Measurements from ENCODE around the gene DAGLA. TPM values are rescaled to one million over a fixed set of nuclear protein-coding genes. Genes with fewer than 3 reads are reported as not detected.
A peak's percentile ranks its signal among the peaks of the same experiment; 100 is the strongest.
"Not testable (repeated sequence)": the region's sequence is repeated elsewhere in the genome, so short reads cannot be mapped to it uniquely, and the experiment has no call there.

Gene DAGLA
- total and polyA plus RNA-seq, 2 of the 13 experiments (the other 11 are each of a cell fraction or from before 2014, with no cell fraction given): 2.6 to 3.9 TPM

DNA sequence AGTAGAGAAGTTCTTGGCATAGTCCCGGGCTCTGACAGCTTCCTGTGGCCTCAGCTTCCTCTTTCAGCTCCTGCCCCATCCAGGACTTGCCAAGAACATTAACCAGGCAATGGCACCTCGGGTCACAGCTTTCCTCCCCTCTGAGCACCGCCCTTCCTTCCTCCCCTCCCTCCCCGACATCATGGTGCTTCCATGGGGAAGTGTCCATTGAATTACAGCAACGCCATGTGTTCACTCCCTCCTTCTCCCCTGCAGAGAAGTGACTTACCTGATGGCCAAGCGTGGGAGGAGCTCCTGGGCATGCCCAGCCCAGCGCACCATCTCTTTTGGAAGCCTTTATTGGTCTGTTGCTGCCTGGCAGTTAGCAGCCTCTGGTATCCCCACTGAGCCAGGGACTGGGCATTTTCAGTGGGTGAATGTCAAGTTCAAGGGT lies 25.8 kb upstream of the DAGLA start (continued):
- TF ChIP-seq, protein P1, sequence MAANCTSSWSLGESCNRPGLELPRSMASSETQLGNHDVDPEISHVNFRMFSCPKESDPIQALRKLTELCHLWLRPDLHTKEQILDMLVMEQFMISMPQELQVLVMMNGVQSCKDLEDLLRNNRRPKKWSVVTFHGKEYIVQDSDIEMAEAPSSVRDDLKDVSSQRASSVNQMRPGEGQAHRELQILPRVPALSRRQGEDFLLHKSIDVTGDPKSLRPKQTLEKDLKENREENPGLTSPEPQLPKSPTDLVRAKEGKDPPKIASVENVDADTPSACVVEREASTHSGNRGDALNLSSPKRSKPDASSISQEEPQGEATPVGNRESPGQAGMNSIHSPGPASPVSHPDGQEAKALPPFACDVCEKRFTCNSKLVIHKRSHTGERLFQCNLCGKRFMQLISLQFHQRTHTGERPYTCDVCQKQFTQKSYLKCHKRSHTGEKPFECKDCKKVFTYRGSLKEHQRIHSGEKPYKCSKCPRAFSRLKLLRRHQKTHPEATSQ (CRISPR knock-in tag; IDR thresholded peaks at IDR 0.05; ENCODE audit: borderline replicate concordance): no peak
- TF ChIP-seq, protein P2, sequence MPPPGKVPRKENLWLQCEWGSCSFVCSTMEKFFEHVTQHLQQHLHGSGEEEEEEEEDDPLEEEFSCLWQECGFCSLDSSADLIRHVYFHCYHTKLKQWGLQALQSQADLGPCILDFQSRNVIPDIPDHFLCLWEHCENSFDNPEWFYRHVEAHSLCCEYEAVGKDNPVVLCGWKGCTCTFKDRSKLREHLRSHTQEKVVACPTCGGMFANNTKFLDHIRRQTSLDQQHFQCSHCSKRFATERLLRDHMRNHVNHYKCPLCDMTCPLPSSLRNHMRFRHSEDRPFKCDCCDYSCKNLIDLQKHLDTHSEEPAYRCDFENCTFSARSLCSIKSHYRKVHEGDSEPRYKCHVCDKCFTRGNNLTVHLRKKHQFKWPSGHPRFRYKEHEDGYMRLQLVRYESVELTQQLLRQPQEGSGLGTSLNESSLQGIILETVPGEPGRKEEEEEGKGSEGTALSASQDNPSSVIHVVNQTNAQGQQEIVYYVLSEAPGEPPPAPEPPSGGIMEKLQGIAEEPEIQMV (CRISPR knock-in tag; IDR thresholded peaks at IDR 0.05; ENCODE audit: low read depth): no peak
- no peak for TF ChIP-seq NCOA1 (CRISPR knock-in tag; IDR thresholded peaks at IDR 0.05)
- TF ChIP-seq, protein P3, sequence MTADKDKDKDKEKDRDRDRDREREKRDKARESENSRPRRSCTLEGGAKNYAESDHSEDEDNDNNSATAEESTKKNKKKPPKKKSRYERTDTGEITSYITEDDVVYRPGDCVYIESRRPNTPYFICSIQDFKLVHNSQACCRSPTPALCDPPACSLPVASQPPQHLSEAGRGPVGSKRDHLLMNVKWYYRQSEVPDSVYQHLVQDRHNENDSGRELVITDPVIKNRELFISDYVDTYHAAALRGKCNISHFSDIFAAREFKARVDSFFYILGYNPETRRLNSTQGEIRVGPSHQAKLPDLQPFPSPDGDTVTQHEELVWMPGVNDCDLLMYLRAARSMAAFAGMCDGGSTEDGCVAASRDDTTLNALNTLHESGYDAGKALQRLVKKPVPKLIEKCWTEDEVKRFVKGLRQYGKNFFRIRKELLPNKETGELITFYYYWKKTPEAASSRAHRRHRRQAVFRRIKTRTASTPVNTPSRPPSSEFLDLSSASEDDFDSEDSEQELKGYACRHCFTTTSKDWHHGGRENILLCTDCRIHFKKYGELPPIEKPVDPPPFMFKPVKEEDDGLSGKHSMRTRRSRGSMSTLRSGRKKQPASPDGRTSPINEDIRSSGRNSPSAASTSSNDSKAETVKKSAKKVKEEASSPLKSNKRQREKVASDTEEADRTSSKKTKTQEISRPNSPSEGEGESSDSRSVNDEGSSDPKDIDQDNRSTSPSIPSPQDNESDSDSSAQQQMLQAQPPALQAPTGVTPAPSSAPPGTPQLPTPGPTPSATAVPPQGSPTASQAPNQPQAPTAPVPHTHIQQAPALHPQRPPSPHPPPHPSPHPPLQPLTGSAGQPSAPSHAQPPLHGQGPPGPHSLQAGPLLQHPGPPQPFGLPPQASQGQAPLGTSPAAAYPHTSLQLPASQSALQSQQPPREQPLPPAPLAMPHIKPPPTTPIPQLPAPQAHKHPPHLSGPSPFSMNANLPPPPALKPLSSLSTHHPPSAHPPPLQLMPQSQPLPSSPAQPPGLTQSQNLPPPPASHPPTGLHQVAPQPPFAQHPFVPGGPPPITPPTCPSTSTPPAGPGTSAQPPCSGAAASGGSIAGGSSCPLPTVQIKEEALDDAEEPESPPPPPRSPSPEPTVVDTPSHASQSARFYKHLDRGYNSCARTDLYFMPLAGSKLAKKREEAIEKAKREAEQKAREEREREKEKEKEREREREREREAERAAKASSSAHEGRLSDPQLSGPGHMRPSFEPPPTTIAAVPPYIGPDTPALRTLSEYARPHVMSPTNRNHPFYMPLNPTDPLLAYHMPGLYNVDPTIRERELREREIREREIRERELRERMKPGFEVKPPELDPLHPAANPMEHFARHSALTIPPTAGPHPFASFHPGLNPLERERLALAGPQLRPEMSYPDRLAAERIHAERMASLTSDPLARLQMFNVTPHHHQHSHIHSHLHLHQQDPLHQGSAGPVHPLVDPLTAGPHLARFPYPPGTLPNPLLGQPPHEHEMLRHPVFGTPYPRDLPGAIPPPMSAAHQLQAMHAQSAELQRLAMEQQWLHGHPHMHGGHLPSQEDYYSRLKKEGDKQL (CRISPR knock-in tag; IDR thresholded peaks at IDR 0.05; ENCODE audit: low read depth): no peak
- no peak for TF ChIP-seq RARA (CRISPR knock-in tag; IDR thresholded peaks at IDR 0.05)
- TF ChIP-seq NR2F2 (IDR thresholded peaks at IDR 0.05; ENCODE audit: borderline replicate concordance, low read depth): no peak
- TF ChIP-seq TAF1 (CRISPR knock-in tag; IDR thresholded peaks at IDR 0.05): no peak
- TF ChIP-seq, protein P4, sequence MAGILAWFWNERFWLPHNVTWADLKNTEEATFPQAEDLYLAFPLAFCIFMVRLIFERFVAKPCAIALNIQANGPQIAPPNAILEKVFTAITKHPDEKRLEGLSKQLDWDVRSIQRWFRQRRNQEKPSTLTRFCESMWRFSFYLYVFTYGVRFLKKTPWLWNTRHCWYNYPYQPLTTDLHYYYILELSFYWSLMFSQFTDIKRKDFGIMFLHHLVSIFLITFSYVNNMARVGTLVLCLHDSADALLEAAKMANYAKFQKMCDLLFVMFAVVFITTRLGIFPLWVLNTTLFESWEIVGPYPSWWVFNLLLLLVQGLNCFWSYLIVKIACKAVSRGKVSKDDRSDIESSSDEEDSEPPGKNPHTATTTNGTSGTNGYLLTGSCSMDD (CRISPR knock-in tag; IDR thresholded peaks at IDR 0.05): no peak
- TF ChIP-seq, protein P5, sequence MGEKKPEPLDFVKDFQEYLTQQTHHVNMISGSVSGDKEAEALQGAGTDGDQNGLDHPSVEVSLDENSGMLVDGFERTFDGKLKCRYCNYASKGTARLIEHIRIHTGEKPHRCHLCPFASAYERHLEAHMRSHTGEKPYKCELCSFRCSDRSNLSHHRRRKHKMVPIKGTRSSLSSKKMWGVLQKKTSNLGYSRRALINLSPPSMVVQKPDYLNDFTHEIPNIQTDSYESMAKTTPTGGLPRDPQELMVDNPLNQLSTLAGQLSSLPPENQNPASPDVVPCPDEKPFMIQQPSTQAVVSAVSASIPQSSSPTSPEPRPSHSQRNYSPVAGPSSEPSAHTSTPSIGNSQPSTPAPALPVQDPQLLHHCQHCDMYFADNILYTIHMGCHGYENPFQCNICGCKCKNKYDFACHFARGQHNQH (CRISPR knock-in tag; IDR thresholded peaks at IDR 0.05): no peak

DNA sequence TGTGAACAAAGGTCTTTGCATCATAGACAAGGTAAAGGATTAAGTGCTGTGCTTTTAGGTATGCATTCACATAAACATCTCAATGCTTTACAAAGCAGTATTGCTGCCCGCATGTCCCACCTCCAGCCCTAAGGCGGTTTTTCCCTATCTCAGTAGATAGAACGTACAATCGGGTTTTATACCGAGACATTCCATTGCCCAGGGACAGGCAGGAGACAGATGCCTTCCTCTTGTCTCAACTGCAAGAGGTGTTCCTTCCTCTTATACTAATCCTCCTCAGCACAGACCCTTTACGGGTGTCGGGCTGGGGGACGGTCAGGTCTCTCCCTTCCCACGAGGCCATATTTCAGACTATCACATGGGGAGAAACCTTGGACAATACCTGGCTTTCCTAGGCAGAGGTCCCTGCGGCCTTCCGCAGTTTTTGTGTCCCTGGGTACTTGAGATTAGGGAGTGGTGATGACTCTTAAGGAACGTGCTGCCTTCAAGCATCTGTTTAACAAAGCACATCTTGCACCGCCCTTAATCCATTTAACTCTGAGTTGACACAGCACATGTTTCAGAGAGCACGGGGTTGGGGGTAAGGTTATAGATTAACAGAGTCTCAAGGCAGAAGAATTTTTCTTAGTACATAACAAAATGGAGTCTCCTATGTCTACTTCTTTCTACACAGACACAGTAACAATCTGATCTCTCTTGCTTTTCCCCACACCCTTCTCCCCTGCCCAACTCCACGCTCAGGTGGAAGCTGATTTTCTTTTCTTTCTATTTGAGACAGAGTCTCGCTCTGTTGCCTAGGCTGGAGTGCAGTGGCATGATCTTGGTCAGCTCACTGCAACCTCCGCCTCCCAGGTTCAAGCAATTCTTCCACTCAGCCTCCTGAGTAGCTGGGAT lies 24.7 kb upstream of the DAGLA start:
- BruUV-seq (replicated peaks); FAIRE-seq; H3K9ac ChIP-seq (ENCODE audit: insufficient read depth, low read depth, low read length); H3K27me3 ChIP-seq (ENCODE audit: control insufficient read depth in 1 of 2, insufficient read depth in 2 of 2, low read length in 2 of 2); H3K27ac ChIP-seq (ENCODE audit: extremely low read length, insufficient read depth, low read length); H3K36me3 ChIP-seq (replicated peaks in 1 of 2; ENCODE audit: control insufficient read depth in 1 of 2, insufficient read depth in 2 of 2, low read length in 2 of 2); H3K9me3 ChIP-seq (ENCODE audit: low read length); H4K20me1 ChIP-seq (ENCODE audit: insufficient read depth, low read length); ATAC-seq; CTCF ChIA-PET (ENCODE audit: low intra/inter-chr PET ratio, low total read pairs); H3K4me3 ChIP-seq (replicated peaks in 1 of 3; ENCODE audit: insufficient read depth in 1 of 3, low read depth in 2 of 3, low read length in 3 of 3); intact Hi-C loops (cut with micrococcal nuclease; ENCODE audit: unreplicated experiment); H3K79me2 ChIP-seq (ENCODE audit: insufficient read depth, low read length); DNase-seq (ENCODE audit: low spot score); H2AFZ ChIP-seq (ENCODE audit: low read length); in situ Hi-C loops (cut with HindIII; ENCODE audit: extremely low pct_ligation_motif_present, low pct_unique_long_range_greater_than_20kb): not testable (repeated sequence)
- 36% methylated on average over 12 of the region's 17 CpGs for WGBS (ENCODE audit: low lambda C conversion rate)
- H3K4me1 ChIP-seq (ENCODE audit: insufficient read depth, low read length): peaks cover 54% of the 10 kb centered on the region
- peak overlapping the region; percentile 49 for H3K4me2 ChIP-seq (ENCODE audit: low read depth, low read length)
- POLR2A ChIA-PET: interaction anchor here (1.4 to 2.5 kb wide), 2 partner anchors 11 kb away, joined by 3 to 10 read pairs; no protein-coding TSS in a partner anchor
